ENCODE data around the gene WNT2B.

Gene WNT2B

DNA sequence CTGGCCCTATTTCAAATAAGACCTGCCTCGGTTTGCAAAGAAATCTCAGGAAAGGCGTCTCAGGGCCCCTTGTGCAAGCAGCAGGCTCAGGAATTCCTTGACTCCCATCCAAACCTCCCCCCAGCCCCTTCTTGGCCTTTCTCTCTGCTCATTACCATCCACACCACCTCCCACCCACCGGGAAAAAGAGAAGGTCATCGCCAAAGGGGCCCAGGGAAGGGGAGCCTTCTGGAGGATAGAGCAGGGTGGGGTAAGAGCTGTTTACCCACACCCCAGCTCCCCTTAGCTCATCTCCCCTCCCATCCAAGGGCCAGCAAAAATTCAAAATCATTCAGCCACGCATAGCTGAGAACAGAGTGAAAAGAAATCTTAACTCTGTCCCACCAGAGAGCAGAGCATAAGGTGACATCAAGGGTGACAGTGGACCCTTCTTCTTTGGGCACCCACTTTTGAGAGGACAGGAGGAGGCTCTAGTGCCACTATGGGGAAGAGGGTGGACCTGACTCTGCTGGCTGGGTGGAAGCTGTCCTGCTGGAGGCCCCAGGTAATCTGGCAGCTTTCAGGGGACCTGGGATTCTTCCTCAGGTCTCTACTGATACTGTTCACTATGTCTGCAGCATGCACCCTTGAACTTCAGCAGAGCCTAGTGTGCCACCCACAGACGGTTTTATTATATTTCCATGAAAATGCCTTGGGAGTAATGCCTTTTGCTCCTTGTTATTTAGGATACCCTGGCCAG is 3.9 kb upstream of the WNT2B start:
- in situ Hi-C loops (cut with MboI; ENCODE audit: low sequenced_read_pairs): no loop called here

DNA sequence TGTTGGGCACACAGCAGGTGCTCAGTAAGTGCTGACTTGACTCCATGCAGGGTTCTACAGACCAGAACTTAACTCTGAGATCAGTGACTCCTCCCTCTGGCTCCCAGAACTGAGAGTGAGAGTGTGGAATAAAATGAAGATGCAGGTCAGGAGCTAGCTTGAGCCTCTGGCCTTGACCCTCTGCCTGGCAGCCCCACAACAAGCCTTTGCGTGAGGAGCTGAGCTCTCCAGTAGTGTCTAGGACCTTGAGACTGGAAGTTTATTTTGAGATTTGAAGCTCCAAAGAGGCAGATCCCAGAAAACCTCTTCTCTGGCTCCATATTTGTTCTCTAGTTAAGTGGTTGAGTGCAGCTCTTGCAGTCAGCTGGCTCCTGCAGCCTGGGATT is 3.4 kb upstream of the WNT2B start:
- in situ Hi-C loops (cut with MboI; ENCODE audit: low sequenced_read_pairs): no loop called here

DNA sequence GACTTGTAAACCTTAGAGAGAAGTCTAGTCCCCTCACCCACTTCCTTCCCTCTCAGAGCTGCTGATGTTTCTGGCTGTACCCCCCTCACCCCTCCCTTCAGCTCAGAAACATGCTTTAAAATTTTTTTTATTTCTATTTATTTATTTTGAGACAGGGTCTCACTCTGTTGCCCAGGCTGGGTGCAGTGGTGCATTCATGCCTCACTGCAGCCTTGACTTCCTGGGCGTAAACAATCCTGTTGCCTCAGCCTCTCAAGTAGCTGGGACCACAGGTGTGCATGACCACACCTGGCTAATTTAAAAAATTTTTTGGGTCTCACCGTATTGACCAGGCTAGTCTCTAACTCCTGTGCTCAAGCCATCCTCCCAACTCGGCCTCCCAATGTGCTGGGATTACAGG is 2.9 kb upstream of the WNT2B start:
- in situ Hi-C loops (cut with MboI; ENCODE audit: low sequenced_read_pairs): no loop called here

DNA sequence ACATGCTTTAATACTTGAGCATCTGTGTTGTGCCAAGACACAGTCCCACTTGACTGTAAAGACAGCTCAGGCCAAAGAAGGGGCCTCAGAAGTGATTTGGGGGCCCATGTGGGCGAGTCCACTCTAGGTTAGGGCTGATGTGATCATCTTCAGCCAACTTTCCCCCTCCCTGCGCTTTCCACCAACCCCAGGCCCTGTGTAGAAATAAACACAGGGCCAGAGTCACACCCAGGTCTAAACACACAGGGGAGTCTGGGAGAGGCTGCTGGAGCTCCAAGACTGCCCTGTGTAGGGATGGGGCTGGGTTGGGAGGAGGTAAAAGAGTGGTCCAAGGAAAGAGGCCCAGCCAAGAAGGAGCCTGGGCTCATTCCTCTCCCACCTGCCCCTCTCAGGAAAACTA is 2.5 kb upstream of the WNT2B start:
- in situ Hi-C loops (cut with MboI; ENCODE audit: low sequenced_read_pairs): no loop called here

DNA sequence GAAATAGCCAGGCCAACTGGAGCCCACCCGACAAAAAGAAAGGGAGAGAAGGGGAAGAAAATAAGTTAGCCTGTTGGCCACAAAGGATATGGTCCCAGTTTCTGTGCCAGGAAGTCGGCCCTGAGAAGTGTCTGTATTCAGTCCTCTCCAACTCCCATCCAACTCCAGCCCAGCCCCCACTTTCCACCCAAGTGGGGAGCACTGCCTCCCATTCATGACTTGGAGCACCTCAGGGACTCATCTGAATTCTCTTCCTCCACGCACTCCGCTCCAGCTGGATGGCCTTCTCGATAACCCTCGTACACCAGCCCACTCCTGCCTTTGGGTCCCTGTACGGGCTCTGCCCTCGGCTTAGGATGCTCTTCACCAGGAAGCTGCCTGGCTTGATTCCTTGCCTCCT is 2.0 kb upstream of the WNT2B start:
- in situ Hi-C loops (cut with MboI; ENCODE audit: low sequenced_read_pairs): no loop called here

DNA sequence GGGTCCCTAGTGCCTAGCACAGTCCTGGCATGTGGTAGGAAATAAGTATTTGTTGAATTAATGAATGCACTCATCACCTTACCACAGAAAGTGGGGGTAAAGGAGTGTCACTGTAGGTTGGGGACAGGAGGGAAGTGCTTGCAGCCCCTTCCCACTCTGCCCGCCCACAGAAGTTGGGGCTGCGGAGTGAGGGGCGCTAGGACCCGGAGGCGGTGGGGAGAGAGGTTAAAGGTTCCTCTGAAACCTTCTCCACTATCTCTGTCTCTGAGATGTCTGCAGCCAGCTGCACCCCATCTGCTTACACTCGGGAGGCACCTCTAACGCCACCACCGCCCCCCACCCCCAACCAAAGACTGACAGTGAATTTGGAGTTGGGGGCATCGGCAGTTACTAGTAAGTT is 1.4 kb upstream of the WNT2B start:
- in situ Hi-C loops (cut with MboI; ENCODE audit: low sequenced_read_pairs): no loop called here

DNA sequence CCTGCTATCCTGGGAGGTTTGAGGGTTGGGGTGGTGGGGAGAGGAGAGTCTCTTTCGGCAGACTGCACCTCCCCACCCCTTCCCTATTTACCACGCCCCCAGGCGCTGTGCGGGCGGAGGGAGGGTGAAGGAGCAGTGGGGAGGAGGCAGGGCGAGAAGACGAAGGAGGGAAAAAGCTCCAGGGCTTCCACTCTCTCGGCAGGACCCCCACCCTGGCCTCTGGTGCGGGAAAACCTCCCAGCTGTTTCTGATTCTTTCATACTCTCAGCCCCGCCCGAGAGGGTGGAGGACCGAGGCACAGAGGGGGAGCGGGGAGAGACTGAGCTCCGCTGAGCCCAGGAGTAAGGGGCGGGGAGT is 866 bp upstream of the WNT2B start:
- in situ Hi-C loops (cut with MboI; ENCODE audit: low sequenced_read_pairs): no loop called here

DNA sequence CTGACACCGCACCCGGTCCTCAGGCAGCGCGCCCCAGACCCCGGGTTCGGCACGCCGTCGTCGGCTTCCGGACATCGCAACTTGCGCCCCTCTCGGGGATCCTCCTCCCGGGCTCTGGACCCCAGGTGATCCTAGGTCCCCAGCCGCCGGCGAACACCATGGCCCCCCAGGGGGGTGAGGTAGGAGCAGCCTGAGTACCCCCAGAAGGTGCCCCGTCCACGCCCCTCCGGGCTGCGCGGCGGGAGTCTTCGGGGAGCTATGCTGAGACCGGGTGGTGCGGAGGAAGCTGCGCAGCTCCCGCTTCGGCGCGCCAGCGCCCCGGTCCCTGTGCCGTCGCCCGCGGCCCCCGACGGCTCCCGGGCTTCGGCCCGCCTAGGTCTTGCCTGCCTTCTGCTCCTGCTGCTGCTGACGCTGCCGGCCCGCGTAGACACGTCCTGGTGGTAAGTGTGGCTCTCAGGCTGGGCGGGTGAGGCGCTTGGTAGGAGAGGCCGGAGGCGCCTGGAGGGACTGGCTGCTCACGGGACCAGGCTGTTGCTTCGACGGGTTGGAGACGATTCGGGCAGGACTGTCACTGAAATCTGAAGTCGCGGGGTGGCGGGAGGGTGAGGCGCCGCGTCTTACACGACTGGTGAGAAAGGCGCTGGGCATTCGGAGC is 367 bp downstream of the WNT2B start:
- in situ Hi-C loops (cut with MboI; ENCODE audit: low sequenced_read_pairs): no loop called here

DNA sequence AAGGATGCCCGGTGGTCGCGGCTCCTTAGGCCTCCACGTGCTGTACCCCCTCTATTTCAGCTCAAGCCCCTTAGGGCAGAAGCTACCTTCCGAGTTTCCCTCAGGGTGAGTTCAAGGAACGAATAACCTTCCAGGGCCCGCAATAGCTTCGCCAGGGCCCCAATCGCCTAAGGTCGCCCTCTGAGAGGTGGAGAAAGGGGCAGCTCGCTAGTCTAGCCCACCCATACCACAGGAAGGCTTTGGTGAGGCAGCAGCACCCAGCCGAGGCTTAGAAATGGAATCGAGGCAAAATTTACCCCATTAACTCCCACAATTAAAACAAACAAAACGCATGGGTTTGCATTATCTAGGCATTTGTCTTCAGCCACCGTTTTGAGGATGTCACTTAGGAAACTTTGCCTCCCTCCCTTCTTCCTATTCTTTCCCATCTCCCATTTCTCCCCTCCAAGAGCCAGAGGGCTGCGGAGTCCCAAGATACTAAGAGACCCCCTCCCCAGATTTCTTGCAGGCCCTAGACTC is 954 bp downstream of the WNT2B start:
- in situ Hi-C loops (cut with MboI; ENCODE audit: low sequenced_read_pairs): no loop called here

DNA sequence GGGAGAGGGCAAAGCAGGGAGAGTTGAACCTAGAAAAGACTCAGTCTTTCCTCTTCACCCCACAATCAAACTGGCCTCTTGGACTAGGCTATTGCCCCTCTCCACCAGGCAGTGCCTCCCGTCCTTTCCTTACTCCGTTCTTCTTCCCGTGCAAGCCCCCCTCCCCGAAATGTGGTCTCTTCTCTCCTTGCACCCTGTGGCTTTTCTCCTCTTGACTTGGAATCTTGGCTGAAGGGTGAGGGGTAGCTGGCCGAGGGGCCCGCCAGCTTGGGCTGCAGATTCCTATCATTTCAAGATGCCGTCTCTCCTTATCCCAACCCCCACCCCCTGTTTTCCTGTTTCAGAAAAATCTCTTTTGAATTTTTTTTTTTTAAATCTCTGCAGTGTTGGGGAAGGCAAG is 1.6 kb downstream of the WNT2B start:
- in situ Hi-C loops (cut with MboI; ENCODE audit: low sequenced_read_pairs): no loop called here

DNA sequence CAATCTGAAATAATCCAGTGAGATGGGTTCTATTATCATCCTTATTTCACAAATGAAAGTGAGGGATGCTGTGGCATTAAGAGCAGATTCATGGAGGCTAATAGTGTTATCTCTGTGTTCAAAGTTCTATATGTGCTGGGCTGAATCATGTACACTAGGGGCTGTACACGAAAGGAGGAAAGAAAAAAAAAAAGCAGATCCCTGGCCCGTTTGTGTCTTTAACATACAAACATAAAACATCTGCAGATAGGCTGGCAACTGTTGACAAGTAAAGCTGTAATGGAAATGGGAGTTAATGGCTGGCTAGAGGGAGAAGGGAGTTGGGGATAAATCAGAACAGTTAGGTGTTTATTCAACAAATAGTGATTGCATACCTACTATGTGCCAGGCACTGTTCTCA is 3.1 kb downstream of the WNT2B start:
- in situ Hi-C loops (cut with MboI; ENCODE audit: low sequenced_read_pairs): no loop called here

DNA sequence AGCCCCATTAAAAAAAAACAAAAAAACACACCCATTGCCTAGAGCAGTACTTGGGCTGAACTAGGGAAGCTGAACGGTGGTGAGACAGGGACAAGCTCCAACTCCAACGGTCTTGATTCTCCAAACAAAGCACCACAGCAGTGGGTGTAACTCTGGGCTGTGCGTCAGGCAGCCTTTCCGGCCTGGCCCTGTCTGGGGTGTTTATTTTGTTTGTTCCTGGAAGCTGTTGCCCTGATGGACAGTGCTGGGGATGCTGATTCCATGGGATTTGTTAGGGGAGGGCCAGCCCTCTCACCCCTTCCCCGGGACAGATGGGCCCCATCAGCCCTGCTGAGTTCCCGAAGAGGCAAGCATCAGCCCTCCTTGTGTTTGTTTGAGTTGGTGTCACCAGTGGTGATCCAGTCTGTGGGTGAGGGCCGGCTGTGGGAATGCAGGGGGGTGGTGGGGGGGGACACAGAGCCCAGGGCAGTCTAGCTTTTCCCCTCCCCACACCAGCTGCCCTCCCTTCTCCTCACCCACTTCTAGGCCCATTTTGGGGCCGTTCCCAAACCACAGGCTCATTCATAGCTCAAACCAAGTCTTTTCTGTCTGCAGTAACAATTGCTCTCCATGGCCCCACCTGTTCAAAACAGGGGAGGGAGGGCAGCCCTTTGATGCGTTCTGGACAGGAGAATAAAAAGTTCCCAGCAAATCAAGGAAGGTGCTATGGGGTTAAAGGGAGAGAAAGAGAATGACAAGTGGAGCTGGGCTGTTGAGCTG is 4.5 kb downstream of the WNT2B start:
- in situ Hi-C loops (cut with MboI; ENCODE audit: low sequenced_read_pairs): no loop called here

DNA sequence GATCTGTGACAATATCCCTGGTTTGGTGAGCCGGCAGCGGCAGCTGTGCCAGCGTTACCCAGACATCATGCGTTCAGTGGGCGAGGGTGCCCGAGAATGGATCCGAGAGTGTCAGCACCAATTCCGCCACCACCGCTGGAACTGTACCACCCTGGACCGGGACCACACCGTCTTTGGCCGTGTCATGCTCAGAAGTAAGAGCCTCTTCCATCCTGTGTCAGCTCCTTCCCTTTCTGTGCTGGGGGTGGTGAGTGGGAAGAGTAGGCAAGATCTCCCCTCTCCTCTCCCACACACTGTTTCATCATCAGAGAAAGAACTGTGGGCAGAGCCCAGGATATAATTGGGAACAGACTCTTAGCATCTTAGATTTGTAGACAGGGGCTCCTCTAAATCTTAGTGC is 6.1 kb downstream of the WNT2B start:
- in situ Hi-C loops (cut with MboI; ENCODE audit: low sequenced_read_pairs): no loop called here

DNA sequence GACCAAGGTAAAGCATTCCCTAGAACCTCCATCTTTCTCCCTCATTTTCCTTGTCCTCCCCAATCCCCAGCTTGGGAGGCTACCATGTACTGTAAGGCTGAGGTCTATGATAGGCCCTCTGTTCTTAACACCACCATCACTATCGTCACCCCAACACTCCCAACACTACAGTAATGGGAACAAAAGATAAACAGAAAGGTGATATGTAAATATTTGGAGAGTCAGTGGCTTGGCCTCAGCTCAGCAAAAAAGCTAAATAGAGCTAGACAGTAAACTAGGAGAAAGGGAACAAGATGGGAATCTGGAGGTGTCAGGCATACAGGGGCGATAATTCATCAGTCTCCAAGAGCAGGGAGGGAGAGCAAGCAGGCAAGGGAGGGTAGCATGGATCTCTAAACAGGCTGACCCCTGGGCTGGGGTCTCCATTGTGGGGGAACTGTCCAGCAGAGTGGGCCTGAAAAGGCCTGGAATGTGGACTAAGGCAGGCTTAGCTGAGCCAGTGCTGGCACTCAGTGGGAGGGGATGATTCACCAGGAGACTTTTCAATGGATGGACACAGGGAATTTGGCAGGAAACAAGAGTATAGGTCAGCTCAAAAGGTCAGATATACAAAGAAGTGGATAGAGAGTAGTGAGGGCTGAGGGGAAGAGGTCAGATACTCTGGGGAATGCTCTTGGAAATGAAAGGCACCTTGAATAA is 6.7 kb downstream of the WNT2B start:
- in situ Hi-C loops (cut with MboI; ENCODE audit: low sequenced_read_pairs): no loop called here

DNA sequence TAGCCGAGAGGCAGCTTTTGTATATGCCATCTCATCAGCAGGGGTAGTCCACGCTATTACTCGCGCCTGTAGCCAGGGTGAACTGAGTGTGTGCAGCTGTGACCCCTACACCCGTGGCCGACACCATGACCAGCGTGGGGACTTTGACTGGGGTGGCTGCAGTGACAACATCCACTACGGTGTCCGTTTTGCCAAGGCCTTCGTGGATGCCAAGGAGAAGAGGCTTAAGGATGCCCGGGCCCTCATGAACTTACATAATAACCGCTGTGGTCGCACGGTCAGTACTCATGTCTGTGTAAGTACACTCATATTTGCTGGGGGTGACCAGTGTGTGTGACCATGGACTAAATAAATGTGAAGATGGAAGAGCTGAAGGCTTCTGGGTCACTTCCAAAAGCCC is 7.4 kb downstream of the WNT2B start:
- in situ Hi-C loops (cut with MboI; ENCODE audit: low sequenced_read_pairs): no loop called here

DNA sequence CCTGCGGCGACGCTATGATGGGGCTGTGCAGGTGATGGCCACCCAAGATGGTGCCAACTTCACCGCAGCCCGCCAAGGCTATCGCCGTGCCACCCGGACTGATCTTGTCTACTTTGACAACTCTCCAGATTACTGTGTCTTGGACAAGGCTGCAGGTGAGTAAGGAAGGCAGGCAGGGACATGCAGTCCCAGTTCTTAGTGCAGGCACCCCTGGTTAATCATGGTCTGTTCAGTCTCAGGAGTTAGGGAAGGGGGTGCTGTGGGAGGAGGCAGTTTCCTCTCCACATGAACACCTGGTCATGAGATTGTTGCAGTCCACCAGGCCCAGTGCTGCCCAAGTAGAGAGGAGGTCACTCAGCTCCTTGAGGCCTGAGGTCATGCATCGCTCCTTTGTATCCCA is 8.5 kb downstream of the WNT2B start:
- in situ Hi-C loops (cut with MboI; ENCODE audit: low sequenced_read_pairs): no loop called here

DNA sequence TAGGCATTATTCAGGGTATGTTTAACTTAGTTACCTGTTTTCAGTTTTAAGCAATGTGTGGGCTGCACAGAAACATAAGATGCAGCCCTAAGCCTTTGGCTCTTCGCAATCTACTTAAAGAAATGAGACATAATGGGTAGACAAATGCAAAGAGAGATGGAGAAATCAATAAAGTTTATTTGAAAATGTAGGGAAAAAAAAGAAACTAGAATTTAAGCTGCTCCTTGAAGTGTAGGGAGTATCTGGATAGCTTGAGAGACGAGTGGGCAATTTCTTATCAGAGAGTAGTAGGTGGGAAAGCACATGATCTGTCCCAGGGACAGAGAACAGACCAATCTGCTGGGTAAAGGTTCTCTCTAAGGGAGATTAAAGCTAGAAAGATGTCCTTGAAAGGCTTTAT is 8.9 kb downstream of the WNT2B start:
- in situ Hi-C loops (cut with MboI; ENCODE audit: low sequenced_read_pairs): no loop called here

DNA sequence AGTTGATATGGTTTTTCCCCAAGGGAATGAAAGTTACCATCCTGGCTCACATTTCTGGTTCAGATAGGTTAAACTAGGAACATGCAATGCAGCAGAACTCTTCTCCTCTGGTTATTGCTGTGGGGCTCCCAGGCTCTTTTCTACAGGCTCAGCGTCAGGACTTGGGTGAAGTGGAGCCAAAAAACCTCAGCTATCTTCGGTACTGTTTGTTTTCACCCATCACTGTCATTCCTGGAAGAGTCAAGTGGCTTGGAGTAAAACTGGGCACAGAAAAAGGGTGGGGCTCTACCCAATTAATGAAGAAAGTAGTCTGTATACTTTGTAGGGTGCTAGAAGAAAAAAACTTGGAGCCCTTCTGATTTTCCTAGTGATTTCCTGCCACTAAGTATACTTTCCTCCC is 9.4 kb downstream of the WNT2B start:
- in situ Hi-C loops (cut with MboI; ENCODE audit: low sequenced_read_pairs): no loop called here

DNA sequence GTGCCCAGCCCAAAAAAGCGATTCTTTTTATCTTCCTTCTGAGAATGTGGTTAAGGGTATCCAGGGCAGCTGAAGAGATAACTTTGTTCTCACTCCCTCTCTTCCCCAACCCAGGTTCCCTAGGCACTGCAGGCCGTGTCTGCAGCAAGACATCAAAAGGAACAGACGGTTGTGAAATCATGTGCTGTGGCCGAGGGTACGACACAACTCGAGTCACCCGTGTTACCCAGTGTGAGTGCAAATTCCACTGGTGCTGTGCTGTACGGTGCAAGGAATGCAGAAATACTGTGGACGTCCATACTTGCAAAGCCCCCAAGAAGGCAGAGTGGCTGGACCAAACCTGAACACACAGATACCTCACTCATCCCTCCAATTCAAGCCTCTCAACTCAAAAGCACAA is 11.4 kb downstream of the WNT2B start:
- in situ Hi-C loops (cut with MboI; ENCODE audit: low sequenced_read_pairs): no loop called here

DNA sequence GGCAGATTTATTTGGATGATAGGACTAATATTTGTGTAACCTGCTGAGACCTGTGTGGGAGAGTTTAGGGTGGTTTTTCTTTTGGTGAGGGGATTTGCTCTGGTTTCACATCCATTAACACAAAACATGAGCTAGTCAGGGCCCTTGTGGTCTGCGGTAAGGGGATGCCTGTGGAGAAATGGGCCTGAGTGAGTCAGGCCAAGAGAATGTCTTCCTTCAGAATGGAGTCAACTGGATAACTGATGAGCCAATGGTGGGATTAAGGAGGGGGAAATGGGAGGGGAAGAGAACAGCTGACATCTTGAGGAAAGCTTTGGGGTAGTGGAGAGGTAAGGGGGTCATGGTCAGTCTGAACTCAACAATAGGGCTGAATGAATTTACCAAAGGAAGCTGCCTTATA is 13.9 kb downstream of the WNT2B start:
- in situ Hi-C loops (cut with MboI; ENCODE audit: low sequenced_read_pairs): no loop called here

DNA sequence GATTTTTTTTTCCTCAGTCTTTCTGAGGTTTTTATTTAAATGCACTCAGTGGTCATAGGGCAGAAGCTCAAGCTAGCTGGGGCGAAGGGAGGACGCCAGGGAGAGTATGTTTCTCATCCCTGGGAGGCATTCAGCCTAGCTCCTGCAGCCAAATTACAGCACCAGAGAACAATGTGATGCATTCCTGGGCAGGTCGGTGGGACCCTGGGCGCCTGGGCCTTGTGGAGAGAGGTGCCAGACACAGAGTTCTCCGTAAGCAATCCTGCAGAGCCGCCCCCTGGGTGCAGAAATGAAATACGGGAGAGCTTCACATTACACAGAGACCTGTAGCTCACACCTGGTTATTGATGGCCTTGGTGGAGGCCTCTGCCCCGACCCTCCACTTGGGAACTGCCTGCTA is 15.5 kb downstream of the WNT2B start:
- in situ Hi-C loops (cut with MboI; ENCODE audit: low sequenced_read_pairs): no loop called here

DNA sequence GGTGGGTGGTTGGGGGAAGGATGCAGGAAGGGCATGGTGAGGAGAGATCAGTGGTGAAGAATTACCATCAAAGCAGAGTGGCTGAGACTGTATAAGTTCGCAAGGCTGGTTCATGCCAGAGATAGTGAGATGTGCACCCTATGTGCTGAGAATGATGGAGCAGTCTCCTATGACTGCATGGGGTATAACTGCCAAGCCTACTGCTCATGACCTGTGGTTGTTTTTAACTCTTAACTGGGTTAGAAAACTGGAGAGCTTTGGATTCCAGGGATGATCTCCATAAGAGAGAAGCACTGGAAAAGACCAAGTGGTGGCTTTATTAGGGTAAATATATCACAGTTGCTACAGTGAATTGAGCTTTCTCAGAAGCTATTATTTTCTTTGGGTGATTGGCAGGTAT is 16.2 kb downstream of the WNT2B start:
- in situ Hi-C loops (cut with MboI; ENCODE audit: low sequenced_read_pairs): no loop called here
